Right hindlimb (tissue), 1 donor: ENCODE data around the gene MITD1.
"Not testable (repeated sequence)": the region's sequence is repeated elsewhere in the genome, so short reads cannot be mapped to it uniquely, and the experiment has no call there.

ENCODE experiments used
- DNase-seq: peaks from one replicate; pipeline ENCODE4 v3.0.0-alpha.2; 2018

The MITD1 gene

DNA sequence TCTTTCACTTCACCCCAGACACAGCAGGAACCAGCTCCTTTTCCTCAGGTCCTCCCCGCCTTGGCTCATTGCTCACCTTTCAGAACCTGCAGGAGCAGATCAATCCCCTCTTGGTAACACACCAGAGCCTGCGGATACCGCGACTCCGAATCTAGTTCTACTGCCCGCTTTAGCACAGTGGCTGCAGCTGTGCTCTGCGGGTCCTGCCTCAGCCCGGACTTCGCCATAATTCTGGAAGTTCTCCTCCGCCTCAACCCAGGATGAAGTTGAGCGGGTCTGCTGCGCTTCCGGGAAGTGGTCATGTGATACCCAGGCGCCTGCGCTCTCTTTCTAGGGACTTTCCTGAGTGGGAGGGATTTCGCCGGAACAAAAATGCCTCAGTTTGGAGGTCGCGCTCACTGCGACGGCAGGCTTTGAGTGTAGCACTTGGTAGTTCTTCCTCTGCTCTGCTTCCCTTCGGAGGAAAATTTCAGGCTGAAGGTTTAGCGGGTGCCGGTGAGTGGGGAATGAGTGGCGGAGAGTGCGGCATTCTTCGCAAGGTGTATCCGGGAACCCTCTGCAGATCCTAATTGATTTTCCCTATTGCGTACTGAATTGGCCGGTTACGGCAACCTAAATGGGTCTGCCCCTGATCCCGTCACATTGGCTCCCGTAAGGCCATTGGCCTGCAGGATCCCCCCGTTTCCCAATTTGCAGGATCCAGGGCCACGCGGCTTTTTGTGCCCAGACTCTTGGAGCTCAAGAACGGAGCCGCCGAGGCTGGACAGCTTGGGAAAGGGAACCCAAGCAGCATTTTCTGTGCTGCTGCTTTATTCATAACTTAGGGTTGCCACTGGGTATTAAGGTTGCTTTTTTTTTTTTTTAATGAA, at the start of gene MITD1, which contains the start of gene MRPL30:
TSS of gene MITD1 (minus strand) at position 304 of the 869 bp plus-strand sequence. CDS start at position 227, 77 bp downstream.
TSS of gene MRPL30 (plus strand) at position 430 of the 869 bp plus-strand sequence. CDS start 5,020 bp downstream, outside the sequence.
- peak; percentile 96 for DNase-seq

DNA sequence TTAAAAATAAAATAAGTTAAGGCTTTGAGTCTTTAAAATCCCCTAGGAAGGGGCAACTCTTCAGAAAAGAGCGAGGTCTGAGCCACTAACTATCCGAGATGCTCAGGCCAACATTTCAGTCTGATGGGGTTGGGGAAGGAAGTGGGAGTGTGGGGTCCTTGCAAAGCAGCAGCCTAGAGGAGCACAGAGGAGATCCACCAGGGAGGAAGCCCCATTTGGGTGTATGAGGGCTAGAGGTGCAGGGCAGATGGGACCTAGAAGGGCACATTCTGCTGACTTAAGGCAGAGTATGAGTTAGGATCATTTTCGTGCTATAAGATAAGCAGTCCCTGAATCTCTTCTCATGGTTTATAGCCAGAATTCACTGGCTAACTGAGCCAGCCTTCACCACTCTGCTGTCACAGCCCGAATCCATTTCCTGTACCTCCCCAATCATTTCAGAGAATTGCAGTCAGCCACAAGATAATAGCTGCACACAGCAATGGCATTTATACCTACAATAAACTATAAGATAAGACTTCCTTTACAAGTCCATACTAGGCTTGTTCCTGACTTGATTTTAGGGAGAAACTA, 37.2 kb upstream of the MITD1 start:
- no peak for DNase-seq

DNA sequence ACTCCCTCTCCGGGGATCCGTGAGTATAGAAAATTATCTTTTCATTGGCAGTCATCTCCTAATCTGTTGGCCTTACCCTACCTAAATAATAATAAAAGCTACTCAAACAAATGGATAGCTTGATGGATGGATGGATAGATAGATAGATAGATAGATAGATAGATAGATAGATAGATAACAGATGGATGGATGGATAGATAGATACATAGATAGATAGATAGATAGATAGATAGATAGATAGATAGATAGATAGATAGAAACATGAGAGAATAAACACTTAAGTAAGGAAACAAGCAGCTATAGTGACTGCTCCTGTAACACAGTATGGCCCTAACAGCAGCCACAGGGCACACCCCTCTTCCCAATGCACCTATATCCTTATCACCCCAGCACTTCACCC, 35.2 kb upstream of the MITD1 start:
- DNase-seq, result no peak

DNA sequence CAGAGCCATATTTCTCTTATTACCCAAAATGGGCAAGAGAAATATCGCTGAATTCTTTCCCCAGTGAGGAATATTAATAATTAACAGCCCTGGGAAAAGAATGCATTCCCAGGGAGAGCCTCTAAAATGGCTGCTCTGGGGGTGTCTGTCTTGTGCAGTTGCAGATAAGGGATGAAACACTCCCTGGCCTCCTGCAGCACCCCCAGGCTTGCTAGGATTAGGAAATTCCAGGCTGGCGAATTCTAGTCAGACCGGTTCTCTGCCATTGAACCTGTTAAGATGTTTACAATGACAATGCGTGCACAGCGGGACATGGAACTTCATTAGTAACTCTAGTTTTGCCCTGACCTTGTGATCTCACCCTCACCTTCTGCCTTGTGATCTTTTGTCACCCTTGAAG, 24.6 kb upstream of the MITD1 start:
- DNase-seq, result no peak

DNA sequence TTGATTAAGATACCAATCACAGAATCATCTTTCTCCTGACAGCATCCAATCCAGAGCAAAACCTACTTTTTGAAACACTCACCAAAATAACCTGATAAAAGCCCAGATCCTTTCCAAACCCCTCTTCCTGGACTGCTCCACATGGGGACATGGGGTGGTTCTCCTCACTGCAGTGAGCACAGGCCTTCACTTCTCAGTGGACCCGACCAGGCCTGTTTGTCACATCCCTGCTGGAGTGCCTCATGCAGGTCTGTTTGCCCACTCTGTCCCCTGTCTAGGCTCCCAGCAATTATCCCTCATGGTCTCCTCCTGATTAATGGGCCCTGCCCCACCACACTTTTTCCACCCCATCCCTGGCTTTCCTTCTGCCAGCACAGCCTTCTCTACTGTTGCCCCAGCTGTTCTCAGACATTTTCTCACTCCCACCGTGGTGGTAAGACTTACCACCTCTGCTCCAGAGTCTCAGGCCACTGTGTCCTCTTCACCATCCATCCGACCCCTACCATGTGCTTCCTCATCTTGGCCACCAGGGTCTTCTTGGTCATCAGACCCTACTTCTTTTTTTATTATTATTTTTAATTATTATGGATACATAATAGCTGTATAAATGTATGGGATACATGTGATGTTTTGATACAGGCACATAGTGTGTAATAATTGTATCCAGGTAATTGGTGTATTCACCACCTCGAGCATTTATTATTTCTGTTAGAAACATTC, 21.3 kb upstream of the MITD1 start:
- no peak for DNase-seq

DNA sequence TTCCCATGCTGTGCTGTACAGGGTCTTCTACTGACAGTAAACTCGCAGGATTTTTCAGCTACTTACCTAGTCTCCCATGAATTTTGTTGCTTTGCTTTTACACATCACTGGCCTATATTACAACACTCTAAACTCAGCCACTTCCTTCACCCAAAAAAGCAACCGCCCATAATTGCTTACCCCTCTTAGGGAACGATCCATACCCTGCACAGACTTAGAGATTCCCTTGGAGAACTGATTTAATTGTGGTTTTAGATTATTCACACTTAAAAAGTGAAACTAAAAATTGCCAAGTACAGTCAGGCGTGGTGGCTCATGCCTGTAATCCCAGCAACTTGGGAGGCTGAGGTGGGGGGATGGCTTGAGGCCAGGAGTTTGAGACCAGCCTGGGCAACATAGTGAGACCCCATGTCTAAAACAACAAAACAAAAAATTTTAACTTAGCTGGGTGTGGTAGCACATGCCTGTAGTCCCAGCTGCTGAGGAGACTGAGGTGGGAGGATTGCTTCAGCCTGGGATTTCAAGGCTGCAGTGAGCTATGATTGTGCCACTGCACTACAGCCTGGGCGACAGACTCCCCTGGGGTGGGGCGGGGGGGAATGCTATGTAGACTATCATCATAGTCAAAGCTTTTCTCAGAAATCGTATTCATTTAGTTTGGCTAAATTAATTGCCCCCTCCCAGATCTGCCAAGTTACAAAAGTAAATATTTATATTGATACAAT, 19.4 kb upstream of the MITD1 start:
- DNase-seq, result no peak

DNA sequence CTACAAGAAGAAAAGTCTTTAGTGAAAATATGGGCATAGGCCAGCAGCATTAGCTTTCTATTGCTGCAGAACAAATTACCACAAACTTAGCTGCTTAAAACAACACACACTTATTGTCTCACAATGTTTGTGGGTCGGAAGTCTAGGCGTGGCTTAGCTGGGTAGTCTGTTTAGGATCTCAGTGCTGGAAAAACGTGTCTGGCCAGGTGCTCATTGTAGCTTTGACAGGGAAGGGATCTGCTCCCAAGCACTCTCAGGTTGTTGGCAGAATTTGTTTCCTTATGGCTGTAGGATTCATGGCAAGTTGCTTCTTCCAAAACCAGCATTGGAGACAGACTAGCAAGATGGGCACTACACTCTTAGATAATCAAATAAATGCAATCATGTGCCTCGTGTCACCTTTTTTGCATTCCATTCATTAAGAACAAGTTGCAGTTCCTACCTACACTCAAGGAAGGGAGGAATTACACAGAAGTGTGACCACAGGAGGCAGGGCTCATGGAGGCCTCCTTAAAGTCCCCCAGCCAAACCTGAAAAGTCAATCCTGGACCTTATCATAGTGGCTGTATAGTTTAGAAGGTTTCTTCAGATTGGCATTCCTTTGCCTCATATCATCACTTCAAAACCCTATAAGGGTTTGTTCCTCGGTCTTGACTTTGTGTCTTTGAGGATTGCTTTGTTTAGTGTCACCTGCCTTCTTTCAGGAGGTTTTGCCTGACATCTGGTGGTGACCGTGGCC, 17.4 kb upstream of the MITD1 start:
- no peak for DNase-seq

DNA sequence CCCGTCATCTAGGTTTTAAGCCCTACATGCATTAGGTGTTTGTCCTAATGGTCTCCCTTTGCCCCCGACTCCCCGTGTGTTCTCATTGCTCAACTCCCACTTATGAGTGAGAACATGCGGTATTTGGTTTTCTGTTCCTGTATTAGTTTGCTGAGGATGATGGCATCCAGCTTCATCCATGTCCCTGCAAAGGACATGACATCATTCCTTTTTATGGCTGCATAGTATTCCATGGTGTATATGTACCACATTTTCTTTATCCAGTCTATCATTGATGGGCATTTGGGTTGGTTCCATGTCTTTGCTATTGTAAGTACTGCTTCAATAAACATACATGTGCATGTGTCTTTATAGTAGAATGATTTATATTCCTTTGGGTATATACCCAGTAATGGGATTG, 11.5 kb upstream of the MITD1 start:
- DNase-seq, result not testable (repeated sequence)

DNA sequence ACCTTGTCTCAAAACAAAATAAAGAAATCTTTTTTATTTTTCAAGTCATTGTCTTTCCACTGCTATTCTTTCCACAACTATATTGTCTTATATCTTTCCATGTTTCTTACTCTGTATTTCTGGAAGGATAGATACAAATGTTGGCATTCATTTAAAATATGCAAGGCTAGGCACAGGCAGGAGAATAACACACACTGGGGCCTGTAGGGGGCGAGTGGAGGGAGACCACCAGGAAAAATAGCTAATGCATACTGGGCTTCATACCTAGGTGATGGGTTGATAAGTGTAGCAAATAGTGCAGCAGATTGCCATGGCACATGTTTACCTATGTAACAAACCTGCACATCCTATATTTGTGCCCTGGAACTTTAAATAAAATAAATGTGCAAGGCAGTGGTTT, 9.7 kb upstream of the MITD1 start:
- DNase-seq, result no peak

DNA sequence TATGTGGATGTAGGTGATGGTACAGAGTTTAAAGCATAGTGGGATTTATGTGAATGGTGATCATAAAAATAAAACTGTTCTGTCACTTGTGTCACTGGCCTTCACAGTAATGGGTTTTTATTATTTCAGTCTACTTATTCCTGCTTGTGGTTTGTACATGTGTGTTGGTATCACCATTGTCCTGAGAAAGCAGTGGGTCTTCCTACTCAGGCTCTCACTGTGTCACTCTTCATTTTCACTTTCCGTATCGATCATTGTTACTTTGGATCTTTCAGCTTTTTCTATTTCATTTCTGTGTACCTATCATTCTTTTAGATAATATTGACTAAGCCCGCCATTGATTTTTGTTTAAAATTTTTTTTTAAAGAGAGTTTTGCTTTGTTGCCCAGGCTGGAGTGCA, 7.5 kb upstream of the MITD1 start:
- no peak for DNase-seq

DNA sequence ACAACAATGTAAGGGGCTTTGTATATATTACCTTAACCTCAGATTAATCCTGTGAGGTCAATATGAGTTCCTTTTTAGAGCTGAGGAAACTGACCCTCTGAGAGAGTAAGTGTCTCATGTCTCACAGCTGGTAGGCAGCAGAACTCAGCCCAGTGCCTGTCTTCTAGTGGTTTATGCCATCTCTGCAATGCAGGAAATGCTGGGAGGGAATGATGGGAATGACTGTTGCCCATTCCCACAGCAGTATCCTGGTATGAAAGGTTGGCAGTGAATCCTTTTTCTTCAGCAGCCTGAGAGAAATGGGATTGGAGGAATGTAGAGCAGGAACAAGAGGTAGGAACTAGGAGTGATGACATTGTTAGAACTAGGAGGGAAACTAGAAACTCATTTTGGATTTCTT, 6.2 kb upstream of the MITD1 start:
- no peak for DNase-seq

DNA sequence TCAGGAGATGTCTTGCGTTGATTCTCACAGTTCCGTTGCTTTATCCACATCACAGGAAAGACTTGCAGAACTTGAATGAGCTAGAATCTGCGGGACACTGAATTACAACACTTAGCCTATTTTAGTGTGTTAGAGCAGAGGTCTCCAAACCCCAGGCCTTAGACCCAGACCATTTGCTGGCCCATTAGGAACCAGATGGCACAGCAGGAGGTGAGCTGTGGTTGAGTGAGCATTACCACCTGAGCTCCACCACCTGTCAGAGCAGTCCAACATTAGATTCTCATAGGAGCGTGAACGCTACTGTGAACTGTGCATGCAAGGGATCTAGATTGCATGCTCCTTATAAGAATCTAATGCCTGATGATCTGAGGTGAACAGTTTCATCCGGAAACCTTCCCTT, 4.0 kb upstream of the MITD1 start:
- DNase-seq, result no peak

DNA sequence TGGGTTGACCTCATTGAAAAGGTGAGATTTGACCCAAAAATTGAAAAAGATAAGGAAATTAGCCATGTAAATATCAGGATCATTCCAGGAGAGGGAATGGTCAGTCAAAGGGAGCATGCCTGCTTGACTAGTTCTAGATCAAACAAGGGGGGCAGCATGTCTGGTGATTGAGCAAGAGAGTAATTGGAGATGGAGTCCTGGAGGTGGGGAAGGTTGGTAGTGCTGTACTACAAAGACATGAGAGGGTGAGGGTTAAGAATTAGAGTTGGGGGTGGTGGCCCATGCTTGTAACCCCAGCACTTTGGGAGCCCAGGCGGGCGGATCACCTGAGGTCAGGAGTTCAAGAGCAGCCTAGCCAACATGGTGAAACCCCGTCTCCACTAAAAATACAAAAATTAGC, 2.2 kb upstream of the MITD1 start:
- no peak for DNase-seq

DNA sequence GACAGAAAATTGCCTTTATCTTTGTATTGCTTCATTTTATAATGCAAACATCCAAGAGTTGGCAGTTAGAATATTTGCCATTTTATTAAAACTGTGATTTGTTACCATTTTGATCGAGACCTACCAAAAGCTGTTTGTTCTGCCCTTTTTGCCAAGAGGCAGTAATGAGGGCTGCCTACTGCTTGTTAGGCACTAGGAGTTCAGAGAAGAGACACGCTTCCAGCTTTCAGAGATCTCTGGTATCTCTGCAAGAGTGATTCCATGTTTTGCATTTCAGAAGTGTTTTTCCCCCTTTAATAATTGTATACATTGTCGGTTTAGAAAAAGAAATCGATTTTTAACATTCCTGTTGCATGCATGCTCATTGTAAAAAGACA, 754 bp upstream of the MITD1 start:
- DNase-seq, result no peak

DNA sequence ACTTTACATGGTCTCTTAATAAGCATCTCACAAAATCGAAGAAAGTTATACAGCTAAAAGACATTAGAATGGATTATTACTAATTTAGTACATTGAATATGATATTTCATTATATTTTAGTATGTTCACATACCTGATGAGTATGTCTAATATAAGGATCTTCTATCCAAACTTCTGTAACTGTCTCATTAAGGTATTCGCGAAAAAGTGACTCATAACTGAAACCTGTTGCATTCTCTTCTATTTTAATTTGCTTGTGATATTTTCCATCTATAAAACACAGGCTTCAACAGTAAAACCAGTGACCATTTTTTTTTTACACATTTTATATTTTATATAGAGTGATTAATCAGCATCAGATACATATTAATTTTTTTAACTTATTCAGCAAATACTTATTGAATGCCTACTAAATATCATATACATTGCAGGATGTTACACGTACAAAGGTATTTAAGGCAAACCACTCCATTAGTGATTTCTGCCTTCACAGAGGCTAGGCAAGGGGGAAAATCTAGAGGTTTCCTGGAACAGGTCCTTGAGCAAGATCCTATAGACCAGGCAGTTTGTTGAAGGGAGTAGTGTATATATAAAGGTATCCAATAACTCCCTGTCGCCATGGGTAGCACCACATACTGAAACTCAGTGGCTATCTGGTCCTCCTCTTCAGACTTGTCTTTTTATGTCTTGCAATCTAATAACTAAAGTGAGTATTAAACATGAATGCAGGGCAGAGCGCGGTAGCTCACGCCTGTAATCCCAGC, 9.3 kb downstream of the MITD1 start:
- DNase-seq, result no peak

DNA sequence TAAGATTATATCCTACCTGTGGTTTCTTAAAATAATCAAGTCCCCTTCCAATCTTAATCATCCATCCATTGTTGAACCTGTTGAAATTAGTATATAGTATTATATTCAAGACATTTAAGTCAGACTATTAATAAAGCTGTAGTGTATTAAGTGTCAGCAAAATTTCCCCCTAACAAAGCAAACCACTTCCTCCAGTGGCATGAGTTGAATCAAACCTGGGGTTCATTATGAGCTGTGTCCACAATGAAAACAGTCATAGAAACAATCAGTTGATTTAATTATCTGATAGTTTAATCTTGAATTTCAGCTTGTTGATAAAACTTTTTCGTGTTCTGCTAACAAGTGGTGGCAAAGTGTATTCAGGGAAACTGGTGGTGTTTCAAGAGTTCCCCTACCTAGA, 11.3 kb downstream of the MITD1 start:
- DNase-seq, result no peak

DNA sequence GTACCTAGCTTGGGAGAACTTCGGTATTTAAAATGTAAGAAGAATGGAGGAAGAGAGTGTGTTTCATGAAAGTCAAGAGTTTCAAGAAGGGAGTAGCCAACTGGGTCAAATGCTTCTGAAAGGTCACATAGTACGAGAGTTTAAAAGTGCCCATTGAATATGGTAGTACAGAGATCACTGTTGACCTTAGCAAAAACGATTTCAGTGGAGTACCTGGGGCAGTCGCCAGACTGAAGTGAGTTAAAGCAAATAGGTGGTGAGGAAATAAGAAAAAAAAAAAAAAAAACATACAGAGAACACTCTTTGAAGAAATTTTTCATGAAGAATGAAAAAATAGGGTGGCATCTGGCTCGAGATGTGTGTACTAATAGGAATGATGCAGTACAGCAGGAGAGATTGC, 14.6 kb downstream of the MITD1 start:
- no peak for DNase-seq

DNA sequence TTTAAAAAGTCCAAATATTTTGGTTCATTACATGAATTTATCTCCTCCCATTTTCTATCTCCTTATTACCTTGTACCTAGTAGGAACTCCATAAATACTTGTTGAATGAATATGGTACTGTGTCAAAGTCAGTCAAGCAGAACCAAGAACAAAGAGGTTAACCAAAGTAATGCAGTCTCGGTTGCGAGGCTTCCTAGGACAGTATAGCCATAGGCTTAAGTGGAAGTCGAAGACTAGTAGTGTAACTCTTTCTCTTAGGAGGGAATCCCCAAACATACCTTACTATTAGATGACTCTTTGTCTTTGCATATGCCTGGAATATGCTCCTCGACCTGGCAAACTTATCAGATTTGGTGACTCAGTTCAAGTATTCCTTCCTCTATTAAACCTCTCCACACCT, 21.3 kb downstream of the MITD1 start:
- no peak for DNase-seq

DNA sequence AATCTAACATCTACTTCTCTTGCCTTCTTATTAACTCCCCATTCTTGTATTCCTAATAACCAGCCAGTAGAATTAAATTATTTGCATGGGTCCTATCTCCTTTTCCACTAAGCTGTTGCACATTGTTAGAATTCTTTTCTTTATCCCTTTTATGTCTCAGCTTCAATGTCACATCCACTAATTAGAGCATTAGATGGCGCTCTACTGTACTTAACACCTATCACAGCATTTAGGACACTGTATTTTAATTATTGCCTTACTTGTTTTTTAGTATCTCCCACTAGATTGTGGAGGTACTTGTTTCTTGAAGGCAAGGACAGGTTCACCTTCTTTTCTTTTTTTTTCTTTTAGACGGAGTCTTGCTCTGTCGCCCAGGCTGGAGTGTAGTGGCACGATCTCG, 22.3 kb downstream of the MITD1 start:
- DNase-seq, result no peak

DNA sequence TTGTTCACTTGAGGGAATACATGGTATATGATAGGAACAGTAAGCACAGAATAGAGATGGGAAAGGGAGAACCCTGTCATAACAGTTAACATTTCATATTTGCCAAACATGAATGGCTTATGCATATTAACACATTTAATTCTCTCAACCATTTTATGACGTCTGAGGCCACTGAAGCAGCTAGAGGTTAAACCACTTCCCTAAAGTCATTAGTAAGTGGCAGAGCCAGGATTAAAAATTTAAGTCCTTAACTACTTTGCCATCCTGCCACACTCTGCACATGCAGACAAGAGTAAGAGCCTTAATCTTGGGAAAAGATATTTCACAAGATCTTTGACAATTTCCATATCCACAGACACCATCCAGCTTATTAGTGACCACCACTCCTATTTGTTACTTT, 24.0 kb downstream of the MITD1 start:
- DNase-seq, result no peak

DNA sequence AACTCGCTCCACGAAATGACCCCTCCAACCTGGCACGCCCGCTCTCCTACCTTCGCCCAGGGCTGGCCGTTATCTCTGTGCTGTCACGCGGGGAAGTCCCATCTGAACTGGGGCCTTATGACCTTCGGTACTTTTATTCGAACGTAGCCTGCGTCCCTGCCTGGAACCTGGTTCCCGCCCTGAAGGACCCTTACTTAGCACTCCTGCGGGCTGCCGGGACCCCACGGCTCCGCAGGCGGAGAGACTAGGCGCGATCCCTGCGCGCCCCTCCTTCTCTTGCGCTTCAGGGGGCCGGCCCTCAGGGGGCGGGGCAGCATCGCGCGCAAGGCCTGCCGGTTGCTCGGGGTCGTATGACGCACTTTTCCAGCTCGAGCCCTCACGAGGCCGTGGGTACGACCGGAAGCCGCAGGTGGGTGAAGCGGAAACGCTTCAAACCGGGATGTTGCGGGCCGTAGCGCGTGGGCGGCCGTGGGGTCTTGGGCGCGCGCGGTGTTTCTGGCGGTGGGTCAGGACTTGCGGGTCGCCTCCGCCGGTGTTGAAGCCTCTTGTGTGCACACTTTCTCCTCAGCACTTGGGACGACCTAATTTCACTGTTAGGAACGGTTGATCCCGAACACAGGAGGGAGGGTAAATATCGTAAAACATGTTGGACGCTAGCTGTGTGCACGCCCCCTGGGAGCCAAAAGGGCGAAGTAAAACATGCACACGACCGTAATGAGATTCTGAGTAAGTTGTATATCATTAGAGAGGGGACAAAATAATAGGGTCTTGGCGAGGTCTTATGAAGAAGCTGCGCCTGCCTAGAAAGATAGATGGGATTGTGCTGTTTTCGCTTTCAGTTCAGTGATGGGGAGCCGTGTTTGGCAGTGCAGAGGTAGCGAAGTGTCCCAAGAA, 26.0 kb downstream of the MITD1 start, which contains the start of the genes LIPT1 and TSGA10:
TSS of gene LIPT1 (plus strand) at position 325 of the 894 bp plus-strand sequence. CDS start 6,991 bp downstream, outside the sequence.
TSS of gene TSGA10 (minus strand) at position 300 of the 894 bp plus-strand sequence. CDS start 45,503 bp downstream, outside the sequence.
- peak; percentile 95 for DNase-seq
